GM21360 (cell line): ENCODE results near the gene ZDHHC1.

Experiments
- ATAC-seq: cut with Tn5 transposase; IDR thresholded peaks from one replicate; pipeline ENCODE4 v1.9.1; 2021; ENCODE audit warnings: mild to moderate bottlenecking, moderate library complexity; ENCODE audit not compliant: unreplicated experiment

ZDHHC1 gene

GRCh38 chr16:67447508-67448076, 31.3 kb upstream of the ZDHHC1 start:
- no peak for ATAC-seq

- no peak for ATAC-seq
Observed at GRCh38 chr16:67446968-67447507, 30.8 kb upstream of the ZDHHC1 start.

- ATAC-seq: no peak
Observed at GRCh38 chr16:67445913-67446907, 29.9 kb upstream of the ZDHHC1 start.

GRCh38 chr16:67445441-67445912, 29.2 kb upstream of the ZDHHC1 start:
- no peak for ATAC-seq

- no peak for ATAC-seq
Observed at GRCh38 chr16:67445126-67445426, 28.8 kb upstream of the ZDHHC1 start.

GRCh38 chr16:67444259-67445125, 28.2 kb upstream of the ZDHHC1 start:
- ATAC-seq: no peak

- ATAC-seq: no peak
Observed at GRCh38 chr16:67443265-67443664, 27.0 kb upstream of the ZDHHC1 start.

- ATAC-seq: no peak
Observed at GRCh38 chr16:67442581-67443255, 26.4 kb upstream of the ZDHHC1 start.

GRCh38 chr16:67441907-67442306, 25.6 kb upstream of the ZDHHC1 start:
- ATAC-seq: no peak

- ATAC-seq: no peak
Observed at GRCh38 chr16:67441271-67441753, 25.0 kb upstream of the ZDHHC1 start.

GRCh38 chr16:67438824-67439393, 22.6 kb upstream of the ZDHHC1 start:
- no peak for ATAC-seq

- no peak for ATAC-seq
Observed at GRCh38 chr16:67438098-67438791, 22.0 kb upstream of the ZDHHC1 start.

- no peak for ATAC-seq
Observed at GRCh38 chr16:67437513-67437912, 21.2 kb upstream of the ZDHHC1 start.

- no peak for ATAC-seq
Observed at GRCh38 chr16:67436640-67437193, 20.4 kb upstream of the ZDHHC1 start.

- no peak for ATAC-seq
Observed at GRCh38 chr16:67435758-67436164, 19.5 kb upstream of the ZDHHC1 start.

- ATAC-seq: no peak
Observed at GRCh38 chr16:67433131-67433719, 16.9 kb upstream of the ZDHHC1 start.

- ATAC-seq: no peak
Observed at GRCh38 chr16:67432506-67432890, 16.2 kb upstream of the ZDHHC1 start.

GRCh38 chr16:67431775-67432505, 15.7 kb upstream of the ZDHHC1 start:
- no peak for ATAC-seq
